NB4 (cell line): Measurements from ENCODE around the gene C1S.

ENCODE experiments used
- MYC ChIP-seq: IDR thresholded peaks from 2 replicates; pipeline ENCODE4 v1.6.1; 2011; ENCODE audit warnings: low read depth, low read length
- POLR2A ChIP-seq: IDR thresholded peaks from 2 replicates; pipeline ENCODE4 v1.6.1; 2011; ENCODE audit warnings: mild to moderate bottlenecking; ENCODE audit not compliant: insufficient read length; ENCODE audit errors: extremely low read depth
- TF ChIP-seq, protein P1 (sequence below): IDR thresholded peaks from one replicate; pipeline ENCODE4 v1.5.1; 2012; ENCODE audit warnings: low read depth, low read length
- TF ChIP-seq, protein P2 (sequence below): IDR thresholded peaks from 2 replicates; pipeline ENCODE4 v1.6.1; 2011; ENCODE audit warnings: low read depth, low read length

DNA sequence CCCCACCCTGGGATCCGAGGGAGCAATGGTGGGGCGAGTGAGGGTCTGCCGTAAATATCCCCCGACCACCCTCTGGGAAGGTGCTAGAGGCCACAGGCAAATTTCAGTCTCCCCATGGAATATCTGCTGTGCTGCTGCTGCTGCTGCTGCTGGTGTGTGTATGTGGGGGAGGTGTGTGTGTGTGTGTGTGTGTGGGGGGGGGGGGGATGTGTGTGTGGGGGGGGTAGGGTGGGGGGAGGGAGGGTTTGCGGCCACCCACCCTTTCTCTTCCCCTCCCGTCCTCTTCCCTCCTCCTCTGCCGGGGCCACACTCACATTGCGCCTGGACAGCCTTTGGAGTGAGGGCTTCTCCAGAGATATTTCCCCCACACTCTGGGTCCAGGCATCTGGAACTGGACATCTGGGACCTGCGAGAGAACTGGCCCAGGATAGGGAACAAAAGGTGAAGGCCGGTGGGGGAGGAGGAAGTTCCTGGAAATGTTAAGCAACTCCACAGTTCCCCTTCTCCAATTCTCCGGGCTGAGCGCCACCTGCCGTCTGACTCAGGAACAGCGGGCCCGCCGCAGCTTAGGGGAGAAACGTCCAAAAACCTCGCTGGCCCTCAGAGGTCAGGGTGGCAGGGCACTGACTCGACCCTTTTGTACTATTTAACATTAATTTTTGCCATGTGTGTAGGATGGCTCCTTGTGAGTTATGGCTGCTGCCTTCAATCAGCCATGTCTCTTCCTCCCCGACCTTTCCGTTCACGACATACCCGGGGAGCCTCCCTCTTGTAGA lies 48.5 kb downstream of the C1S start, which contains the start of gene C1RL:
- TF ChIP-seq POLR2A (peak; percentile 10), MYC (0 out of 2 replicates have a peak, but pooled peaks have one; percentile 23)
- TF ChIP-seq, protein P1, sequence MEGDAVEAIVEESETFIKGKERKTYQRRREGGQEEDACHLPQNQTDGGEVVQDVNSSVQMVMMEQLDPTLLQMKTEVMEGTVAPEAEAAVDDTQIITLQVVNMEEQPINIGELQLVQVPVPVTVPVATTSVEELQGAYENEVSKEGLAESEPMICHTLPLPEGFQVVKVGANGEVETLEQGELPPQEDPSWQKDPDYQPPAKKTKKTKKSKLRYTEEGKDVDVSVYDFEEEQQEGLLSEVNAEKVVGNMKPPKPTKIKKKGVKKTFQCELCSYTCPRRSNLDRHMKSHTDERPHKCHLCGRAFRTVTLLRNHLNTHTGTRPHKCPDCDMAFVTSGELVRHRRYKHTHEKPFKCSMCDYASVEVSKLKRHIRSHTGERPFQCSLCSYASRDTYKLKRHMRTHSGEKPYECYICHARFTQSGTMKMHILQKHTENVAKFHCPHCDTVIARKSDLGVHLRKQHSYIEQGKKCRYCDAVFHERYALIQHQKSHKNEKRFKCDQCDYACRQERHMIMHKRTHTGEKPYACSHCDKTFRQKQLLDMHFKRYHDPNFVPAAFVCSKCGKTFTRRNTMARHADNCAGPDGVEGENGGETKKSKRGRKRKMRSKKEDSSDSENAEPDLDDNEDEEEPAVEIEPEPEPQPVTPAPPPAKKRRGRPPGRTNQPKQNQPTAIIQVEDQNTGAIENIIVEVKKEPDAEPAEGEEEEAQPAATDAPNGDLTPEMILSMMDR, result peak; percentile 93
- TF ChIP-seq, protein P2, sequence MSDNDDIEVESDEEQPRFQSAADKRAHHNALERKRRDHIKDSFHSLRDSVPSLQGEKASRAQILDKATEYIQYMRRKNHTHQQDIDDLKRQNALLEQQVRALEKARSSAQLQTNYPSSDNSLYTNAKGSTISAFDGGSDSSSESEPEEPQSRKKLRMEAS, result no peak
